ENCODE measurements around the gene TMEM176A.

The TMEM176A gene

GRCh38 chr7:150820148-150820547 is 19.6 kb downstream of the TMEM176A start:
- DNase-seq: no peak

GRCh38 chr7:150820578-150821198 is 20.1 kb downstream of the TMEM176A start:
- no peak for DNase-seq

GRCh38 chr7:150823043-150823442 is 22.5 kb downstream of the TMEM176A start:
- no peak for DNase-seq

GRCh38 chr7:150823484-150824126 is 23.0 kb downstream of the TMEM176A start:
- no peak for DNase-seq

GRCh38 chr7:150824379-150825177 is 24.0 kb downstream of the TMEM176A start:
- no peak for DNase-seq

- no peak for DNase-seq
Observed at GRCh38 chr7:150826061-150826849, 25.7 kb downstream of the TMEM176A start.

- DNase-seq: no peak
Observed at GRCh38 chr7:150828384-150828783, 27.8 kb downstream of the TMEM176A start.

- no peak for DNase-seq
Observed at GRCh38 chr7:150829426-150829825, 28.9 kb downstream of the TMEM176A start.

GRCh38 chr7:150830937-150831336 is 30.4 kb downstream of the TMEM176A start:
- no peak for DNase-seq

GRCh38 chr7:150831851-150832250 is 31.3 kb downstream of the TMEM176A start:
- DNase-seq: no peak

GRCh38 chr7:150835019-150835418 is 34.5 kb downstream of the TMEM176A start:
- DNase-seq: no peak

GRCh38 chr7:150835702-150836280 is 35.2 kb downstream of the TMEM176A start:
- DNase-seq: no peak

GRCh38 chr7:150838965-150839650 is 38.5 kb downstream of the TMEM176A start:
- DNase-seq: no peak

GRCh38 chr7:150842018-150842417 is 41.4 kb downstream of the TMEM176A start:
- DNase-seq: no peak

- no peak for DNase-seq
Observed at GRCh38 chr7:150842716-150843115, 42.1 kb downstream of the TMEM176A start.

GRCh38 chr7:150845421-150845861 is 44.9 kb downstream of the TMEM176A start:
- DNase-seq: no peak

- DNase-seq: no peak
Observed at GRCh38 chr7:150846291-150847115, 45.9 kb downstream of the TMEM176A start.

GRCh38 chr7:150847536-150847935 is 47.0 kb downstream of the TMEM176A start:
- no peak for DNase-seq

- DNase-seq: no peak
Observed at GRCh38 chr7:150848111-150848510, 47.5 kb downstream of the TMEM176A start.

GRCh38 chr7:150848561-150849115 is 48.1 kb downstream of the TMEM176A start:
- DNase-seq: no peak
